Measurements from ENCODE around the gene SLC8A3. TPM values are rescaled to one million over a fixed set of nuclear protein-coding genes. Genes with fewer than 3 reads are reported as not detected.

The SLC8A3 gene
- total RNA-seq, 1 experiment from 2014 or later, result not detected

DNA sequence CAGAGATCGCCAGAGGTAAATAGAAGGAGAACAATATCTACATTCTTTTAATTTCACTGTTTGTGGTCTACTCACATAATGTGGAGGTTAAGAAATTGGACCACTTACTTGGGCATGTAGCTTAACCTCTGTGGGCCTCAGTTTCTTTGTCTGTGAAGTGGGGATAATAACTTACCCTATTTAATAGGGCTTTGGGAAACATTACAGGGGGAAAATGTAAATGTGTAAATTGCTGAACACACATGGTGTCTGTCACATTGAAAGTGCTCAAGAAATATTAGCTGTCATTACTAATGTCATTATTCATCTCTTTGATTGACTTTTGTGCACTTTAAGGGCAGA is 140.5 kb downstream of the SLC8A3 start:
- H3K27ac ChIP-seq (ENCODE audit: low read depth, low read length), result no peak overlapping the region
- BruUV-seq (replicated peaks), result no TSS peak

GRCh38 chr14:70047598-70048312 is 141.0 kb downstream of the SLC8A3 start:
- intact Hi-C loops (cut with micrococcal nuclease), result loop anchor here (2.0 kb wide), 3 partner anchors 209 to 521 kb away; no protein-coding TSS in a partner anchor
- ChIA-PET POLR2A (no interaction called here), RAD21 (ENCODE audit: low non-redundant PET in 1 of 2, low total read pairs in 2 of 2, uncharacterized antibody in 2 of 2, unreplicated experiment in 2 of 2) (no interaction called here), CTCF (interaction anchor here (1.2 to 5.0 kb wide), 2 partner anchors 25 to 39 kb away, joined by 3 to 35 read pairs; no protein-coding TSS in a partner anchor)
- Histone ChIP-seq H3K27ac (ENCODE audit: low read depth, low read length) (no peak overlapping the region), H4K20me1 (ENCODE audit: insufficient read depth) (no peaks in the 10 kb centered on the region), H2AFZ (ENCODE audit: low read depth, low read length, poor library complexity, severe bottlenecking) (no peak overlapping the region), H3K4me2 (ENCODE audit: low read length) (no peak overlapping the region), H3K9ac (ENCODE audit: low read length) (no peak overlapping the region), H3K9me3 (ENCODE audit: control insufficient read depth in 1 of 2, insufficient read depth in 1 of 2, low read depth in 1 of 2, low read length in 2 of 2) (no peaks in the 10 kb centered on the region), H3K79me2 (ENCODE audit: insufficient read depth, low read length) (no peaks in the 10 kb centered on the region), H3K4me1 (ENCODE audit: control insufficient read depth in 1 of 2, insufficient read depth in 2 of 2, low read length in 2 of 2) (peaks cover 0 to 7% of the 10 kb centered on the region in 2 experiments; a peak in 1 of 4 replicates), H3K4me3 (replicated peaks in 1 of 2; ENCODE audit: low read depth in 1 of 2, low read length in 2 of 2) (no peak overlapping the region), H3K36me3 (ENCODE audit: control insufficient read depth in 1 of 2, insufficient read depth in 2 of 2, low read length in 2 of 2) (no peaks in the 10 kb centered on the region), H3K27me3 (ENCODE audit: insufficient read depth, low read length) (peaks cover 4% of the 10 kb centered on the region; the same call in 1 of the 2 replicates), H3K9me2 (ENCODE audit: insufficient read depth) (no peaks in the 10 kb centered on the region)
- no peak for TF ChIP-seq ZNF274 (IDR thresholded peaks at IDR 0.05; ENCODE audit: low read depth, low read length)
- TF ChIP-seq EGR1 (IDR thresholded peaks at IDR 0.05; ENCODE audit: low read depth), result no peak
- no peak for TF ChIP-seq EZH2phosphoT487 (IDR thresholded peaks at IDR 0.05; ENCODE audit: borderline replicate concordance)
- no peak for TF ChIP-seq YY1 (IDR thresholded peaks at IDR 0.05; ENCODE audit: extremely low read depth, insufficient replicate concordance, low read depth, low read length)
- TF ChIP-seq, protein P1, sequence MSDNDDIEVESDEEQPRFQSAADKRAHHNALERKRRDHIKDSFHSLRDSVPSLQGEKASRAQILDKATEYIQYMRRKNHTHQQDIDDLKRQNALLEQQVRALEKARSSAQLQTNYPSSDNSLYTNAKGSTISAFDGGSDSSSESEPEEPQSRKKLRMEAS (IDR thresholded peaks at IDR 0.05), result no peak
- no peak for TF ChIP-seq SP1 (IDR thresholded peaks at IDR 0.05; ENCODE audit: low read depth)
- no peak for TF ChIP-seq CEBPB (IDR thresholded peaks at IDR 0.05; ENCODE audit: low read depth)
- no peak for TF ChIP-seq JUND (IDR thresholded peaks at IDR 0.05)
- TF ChIP-seq ZFX (IDR thresholded peaks at IDR 0.05), result no peak
- no peak for TF ChIP-seq SIN3A (IDR thresholded peaks at IDR 0.05; ENCODE audit: low read depth)
- TF ChIP-seq, protein P2, sequence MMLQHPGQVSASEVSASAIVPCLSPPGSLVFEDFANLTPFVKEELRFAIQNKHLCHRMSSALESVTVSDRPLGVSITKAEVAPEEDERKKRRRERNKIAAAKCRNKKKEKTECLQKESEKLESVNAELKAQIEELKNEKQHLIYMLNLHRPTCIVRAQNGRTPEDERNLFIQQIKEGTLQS (IDR thresholded peaks at IDR 0.05), result no peak
- TF ChIP-seq, protein P3, sequence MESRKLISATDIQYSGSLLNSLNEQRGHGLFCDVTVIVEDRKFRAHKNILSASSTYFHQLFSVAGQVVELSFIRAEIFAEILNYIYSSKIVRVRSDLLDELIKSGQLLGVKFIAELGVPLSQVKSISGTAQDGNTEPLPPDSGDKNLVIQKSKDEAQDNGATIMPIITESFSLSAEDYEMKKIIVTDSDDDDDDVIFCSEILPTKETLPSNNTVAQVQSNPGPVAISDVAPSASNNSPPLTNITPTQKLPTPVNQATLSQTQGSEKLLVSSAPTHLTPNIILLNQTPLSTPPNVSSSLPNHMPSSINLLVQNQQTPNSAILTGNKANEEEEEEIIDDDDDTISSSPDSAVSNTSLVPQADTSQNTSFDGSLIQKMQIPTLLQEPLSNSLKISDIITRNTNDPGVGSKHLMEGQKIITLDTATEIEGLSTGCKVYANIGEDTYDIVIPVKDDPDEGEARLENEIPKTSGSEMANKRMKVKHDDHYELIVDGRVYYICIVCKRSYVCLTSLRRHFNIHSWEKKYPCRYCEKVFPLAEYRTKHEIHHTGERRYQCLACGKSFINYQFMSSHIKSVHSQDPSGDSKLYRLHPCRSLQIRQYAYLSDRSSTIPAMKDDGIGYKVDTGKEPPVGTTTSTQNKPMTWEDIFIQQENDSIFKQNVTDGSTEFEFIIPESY (IDR thresholded peaks at IDR 0.05; ENCODE audit: extremely low read depth, insufficient replicate concordance, low read length), result no peak
- BruUV-seq (replicated peaks), result no TSS peak
- DNase-seq (ENCODE audit: low read depth, low spot score), result no peak
- ATAC-seq, result no peak

More for the DNA sequence above, 140.5 kb downstream of the SLC8A3 start:
- ChIA-PET RAD21 (ENCODE audit: low non-redundant PET in 1 of 2, low total read pairs in 2 of 2, uncharacterized antibody in 2 of 2, unreplicated experiment in 2 of 2) (no interaction called here), CTCF (interaction anchor here (5.0 kb wide), 1 partner anchor 25 kb away, joined by 35 read pairs; no protein-coding TSS in a partner anchor), POLR2A (no interaction called here)
- Histone ChIP-seq H3K9ac (ENCODE audit: low read length) (no peak overlapping the region), H2AFZ (ENCODE audit: low read depth, low read length, poor library complexity, severe bottlenecking) (no peak overlapping the region), H3K4me2 (ENCODE audit: low read length) (no peak overlapping the region), H3K79me2 (ENCODE audit: insufficient read depth, low read length) (no peaks in the 10 kb centered on the region), H4K20me1 (ENCODE audit: insufficient read depth) (no peaks in the 10 kb centered on the region), H3K27me3 (ENCODE audit: insufficient read depth, low read length) (peaks cover 4% of the 10 kb centered on the region; the same call in 1 of the 2 replicates), H3K4me3 (replicated peaks in 1 of 2; ENCODE audit: low read depth in 1 of 2, low read length in 2 of 2) (no peak overlapping the region), H3K4me1 (ENCODE audit: control insufficient read depth in 1 of 2, insufficient read depth in 2 of 2, low read length in 2 of 2) (peaks cover 0 to 7% of the 10 kb centered on the region in 2 experiments; a peak in 1 of 4 replicates), H3K9me2 (ENCODE audit: insufficient read depth) (no peaks in the 10 kb centered on the region), H3K9me3 (ENCODE audit: control insufficient read depth in 1 of 2, insufficient read depth in 1 of 2, low read depth in 1 of 2, low read length in 2 of 2) (no peaks in the 10 kb centered on the region), H3K36me3 (ENCODE audit: control insufficient read depth in 1 of 2, insufficient read depth in 2 of 2, low read length in 2 of 2) (no peaks in the 10 kb centered on the region)
- ATAC-seq (no peak), DNase-seq (ENCODE audit: low read depth, low spot score) (no peak)
- TF ChIP-seq EZH2 (IDR thresholded peaks at IDR 0.05), result no peak
- TF ChIP-seq CEBPB (IDR thresholded peaks at IDR 0.05; ENCODE audit: low read depth), result no peak
- no peak for TF ChIP-seq ZFX (IDR thresholded peaks at IDR 0.05)
- intact Hi-C loops (cut with micrococcal nuclease), result no loop called here
